HEK293T (cell line): ENCODE data around the gene PATJ.

Experiments
- ELF4 ChIP-seq: fragments of 450-650 bp; IDR thresholded peaks from 2 replicates; pipeline ENCODE4 v1.6.1; 2017; ENCODE audit warnings: antibody characterized with exemption
- FOXA1 ChIP-seq: fragments of 450-650 bp; IDR thresholded peaks from 2 replicates; pipeline ENCODE4 v1.6.1; 2016; ENCODE audit warnings: mild to moderate bottlenecking
- L3MBTL2 ChIP-seq: fragments of 450-650 bp; conservative IDR thresholded peaks from 2 replicates; pipeline ENCODE4 v1.6.1; 2016; ENCODE audit warnings: mild to moderate bottlenecking
- NFRKB ChIP-seq: fragments of 450-650 bp; IDR thresholded peaks from 2 replicates; pipeline ENCODE4 v1.6.1; 2016; ENCODE audit warnings: mild to moderate bottlenecking, moderate library complexity
- SP1 ChIP-seq: fragments of 450-650 bp; IDR thresholded peaks from 2 replicates; pipeline ENCODE4 v1.6.1; 2017
- TF ChIP-seq, protein P1 (sequence below): fragments of 450-650 bp; IDR thresholded peaks from 2 replicates; pipeline ENCODE4 v1.6.1; 2016

DNA sequence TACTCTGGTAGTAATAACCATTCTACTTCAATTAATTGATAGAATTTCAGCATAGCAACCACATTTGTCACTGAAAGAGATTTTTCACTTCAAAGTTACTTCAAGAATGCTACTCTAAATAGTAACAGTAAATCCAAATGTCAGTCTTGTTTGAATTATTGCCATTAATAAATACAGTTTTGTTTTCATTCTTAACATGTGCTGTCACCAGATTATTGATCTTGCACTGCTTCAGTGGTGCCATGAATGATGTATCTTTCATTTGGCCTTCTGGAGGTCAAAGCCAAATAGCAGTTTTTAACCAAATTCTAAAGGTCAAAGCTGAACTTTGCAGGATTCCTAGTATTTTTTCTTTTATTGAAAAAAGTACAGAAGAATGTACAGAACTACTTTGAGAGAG, 199.5 kb downstream of the PATJ start:
- no peak for TF ChIP-seq FOXA1
- no peak for TF ChIP-seq ELF4
- TF ChIP-seq NFRKB: no peak
- TF ChIP-seq SP1: no peak
- TF ChIP-seq, protein P1, sequence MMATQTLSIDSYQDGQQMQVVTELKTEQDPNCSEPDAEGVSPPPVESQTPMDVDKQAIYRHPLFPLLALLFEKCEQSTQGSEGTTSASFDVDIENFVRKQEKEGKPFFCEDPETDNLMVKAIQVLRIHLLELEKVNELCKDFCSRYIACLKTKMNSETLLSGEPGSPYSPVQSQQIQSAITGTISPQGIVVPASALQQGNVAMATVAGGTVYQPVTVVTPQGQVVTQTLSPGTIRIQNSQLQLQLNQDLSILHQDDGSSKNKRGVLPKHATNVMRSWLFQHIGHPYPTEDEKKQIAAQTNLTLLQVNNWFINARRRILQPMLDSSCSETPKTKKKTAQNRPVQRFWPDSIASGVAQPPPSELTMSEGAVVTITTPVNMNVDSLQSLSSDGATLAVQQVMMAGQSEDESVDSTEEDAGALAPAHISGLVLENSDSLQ: peak; percentile 64
- no peak for TF ChIP-seq L3MBTL2
